ENCODE measurements around the gene TCF4.
A peak's percentile ranks its signal among the peaks of the same experiment; 100 is the strongest.

Gene TCF4

GRCh38 chr18:55430026-55430425 is 158.0 kb downstream of the TCF4 start:
- DNase-seq = no peak

GRCh38 chr18:55427951-55428350 is 160.0 kb downstream of the TCF4 start:
- DNase-seq = no peak

GRCh38 chr18:55425698-55426097 is 162.3 kb downstream of the TCF4 start:
- DNase-seq = no peak

- no peak for DNase-seq
These were observed 165.4 kb downstream of the TCF4 start for GRCh38 chr18:55422456-55423180.

- no peak for DNase-seq
These were observed 166.2 kb downstream of the TCF4 start for GRCh38 chr18:55421615-55422419.

- no peak for DNase-seq
These were observed 166.7 kb downstream of the TCF4 start for GRCh38 chr18:55421308-55421614.

GRCh38 chr18:55420665-55421307 is 167.2 kb downstream of the TCF4 start:
- DNase-seq = no peak

- no peak for DNase-seq
These were observed 167.9 kb downstream of the TCF4 start for GRCh38 chr18:55419947-55420664.

GRCh38 chr18:55419132-55419946 is 168.7 kb downstream of the TCF4 start:
- DNase-seq = no peak

- no peak for DNase-seq
These were observed 169.6 kb downstream of the TCF4 start for GRCh38 chr18:55418439-55418838.

GRCh38 chr18:55416791-55417190 is 171.2 kb downstream of the TCF4 start:
- no peak for DNase-seq

GRCh38 chr18:55415258-55415871 is 172.6 kb downstream of the TCF4 start:
- DNase-seq = peak; percentile 57

GRCh38 chr18:55414475-55414874 is 173.5 kb downstream of the TCF4 start:
- DNase-seq = no peak

GRCh38 chr18:55413474-55413873 is 174.5 kb downstream of the TCF4 start:
- no peak for DNase-seq

GRCh38 chr18:55407774-55408535 is 180.0 kb downstream of the TCF4 start:
- DNase-seq = no peak

GRCh38 chr18:55407191-55407590 is 180.8 kb downstream of the TCF4 start:
- no peak for DNase-seq

GRCh38 chr18:55406451-55406991 is 181.5 kb downstream of the TCF4 start:
- no peak for DNase-seq

- DNase-seq = no peak
These were observed 182.0 kb downstream of the TCF4 start for GRCh38 chr18:55405893-55406406.

- DNase-seq = no peak
These were observed 182.5 kb downstream of the TCF4 start for GRCh38 chr18:55405475-55405874.

- DNase-seq = no peak
These were observed 183.0 kb downstream of the TCF4 start for GRCh38 chr18:55404832-55405465.

Data from CD4-positive, alpha-beta T cell treated with Interleukin-12 subunit alpha and Interleukin-12 subunit beta, for 1 hour (primary cell).